HG03342 (cell line): Measurements from ENCODE around the gene PPP1R3G.

Experiments
- ATAC-seq: cut with Tn5 transposase; IDR thresholded peaks from one replicate; pipeline ENCODE4 v1.9.1; 2021; ENCODE audit warnings: mild to moderate bottlenecking, moderate library complexity; ENCODE audit not compliant: unreplicated experiment

The PPP1R3G gene

GRCh38 chr6:5093231-5094015, 8.3 kb downstream of the PPP1R3G start:
- no peak for ATAC-seq

- no peak for ATAC-seq
Measured at GRCh38 chr6:5094327-5094726, 9.2 kb downstream of the PPP1R3G start.

GRCh38 chr6:5095236-5095635, 10.1 kb downstream of the PPP1R3G start:
- peak; percentile 75 for ATAC-seq

GRCh38 chr6:5096482-5096881, 11.3 kb downstream of the PPP1R3G start:
- ATAC-seq, result no peak

- no peak for ATAC-seq
Measured at GRCh38 chr6:5098501-5099270, 13.5 kb downstream of the PPP1R3G start.

- ATAC-seq, result no peak
Measured at GRCh38 chr6:5099537-5099936, 14.4 kb downstream of the PPP1R3G start.

GRCh38 chr6:5100806-5101205, 15.7 kb downstream of the PPP1R3G start:
- ATAC-seq, result no peak

GRCh38 chr6:5102267-5102970, 17.3 kb downstream of the PPP1R3G start:
- ATAC-seq, result no peak

- no peak for ATAC-seq
Measured at GRCh38 chr6:5103250-5103649, 18.1 kb downstream of the PPP1R3G start.

GRCh38 chr6:5104667-5105066, 19.5 kb downstream of the PPP1R3G start:
- ATAC-seq, result no peak

- ATAC-seq, result no peak
Measured at GRCh38 chr6:5105146-5105545, 20.0 kb downstream of the PPP1R3G start.

- no peak for ATAC-seq
Measured at GRCh38 chr6:5107341-5107740, 22.2 kb downstream of the PPP1R3G start.

- no peak for ATAC-seq
Measured at GRCh38 chr6:5108068-5108467, 22.9 kb downstream of the PPP1R3G start.

- ATAC-seq, result no peak
Measured at GRCh38 chr6:5108536-5109150, 23.5 kb downstream of the PPP1R3G start.

- ATAC-seq, result no peak
Measured at GRCh38 chr6:5109436-5109835, 24.3 kb downstream of the PPP1R3G start.

- ATAC-seq, result no peak
Measured at GRCh38 chr6:5110246-5110645, 25.1 kb downstream of the PPP1R3G start.

GRCh38 chr6:5111626-5112025, 26.5 kb downstream of the PPP1R3G start:
- ATAC-seq, result no peak

GRCh38 chr6:5112066-5112799, 27.1 kb downstream of the PPP1R3G start:
- ATAC-seq, result no peak

GRCh38 chr6:5113096-5113495, 28.0 kb downstream of the PPP1R3G start:
- ATAC-seq, result no peak

GRCh38 chr6:5115168-5115567, 30.0 kb downstream of the PPP1R3G start:
- no peak for ATAC-seq
